Neural cell (in vitro differentiated cells): ENCODE results near the gene SLIT3.

Source experiments
- EP300 ChIP-seq: fragments of 450-650 bp; conservative IDR thresholded peaks from 2 replicates; pipeline ENCODE4 v1.6.1; 2014; ENCODE audit warnings: antibody characterized with exemption, mild to moderate bottlenecking, moderate library complexity; ENCODE audit not compliant: poor library complexity, severe bottlenecking
- EZH2 ChIP-seq: fragments of 200-600, 300-800 bp; shearing (Covaris generic), sonication (generic); IDR thresholded peaks from 2 replicates; pipeline ENCODE4 v1.6.1; 2014; ENCODE audit warnings: antibody characterized with exemption, low read length, borderline replicate concordance, mild to moderate bottlenecking; ENCODE audit not compliant: insufficient read depth, poor library complexity, severe bottlenecking
- MXI1 ChIP-seq: fragments of 450-650 bp; conservative IDR thresholded peaks from 2 replicates; pipeline ENCODE4 v1.6.1; 2014; ENCODE audit warnings: antibody characterized with exemption, mild to moderate bottlenecking; ENCODE audit not compliant: poor library complexity, severe bottlenecking
- POLR2AphosphoS5 ChIP-seq: IDR thresholded peaks from 2 replicates; pipeline ENCODE4 v1.6.1; 2012
- RAD21 ChIP-seq: fragments of 450-650 bp; conservative IDR thresholded peaks from 2 replicates; pipeline ENCODE4 v1.6.1; 2014; ENCODE audit warnings: antibody characterized with exemption, mild to moderate bottlenecking, moderate library complexity
- SMC3 ChIP-seq: fragments of 450-650 bp; conservative IDR thresholded peaks from 2 replicates; pipeline ENCODE4 v1.6.1; 2014; ENCODE audit warnings: antibody characterized with exemption, mild to moderate bottlenecking, moderate library complexity; ENCODE audit not compliant: poor library complexity
- TAF1 ChIP-seq: IDR thresholded peaks from 2 replicates; pipeline ENCODE4 v1.6.1; 2012; ENCODE audit warnings: low read depth
- TF ChIP-seq, protein P1 (sequence below): fragments of 450-650 bp; IDR thresholded peaks from 2 replicates; pipeline ENCODE4 v1.5.1; 2014; ENCODE audit warnings: antibody characterized with exemption, mild to moderate bottlenecking, moderate library complexity; ENCODE audit not compliant: poor library complexity, severe bottlenecking
- TF ChIP-seq, protein P2 (sequence below): IDR thresholded peaks from 2 replicates; pipeline ENCODE4 v1.6.1; 2012; ENCODE audit warnings: borderline replicate concordance

DNA sequence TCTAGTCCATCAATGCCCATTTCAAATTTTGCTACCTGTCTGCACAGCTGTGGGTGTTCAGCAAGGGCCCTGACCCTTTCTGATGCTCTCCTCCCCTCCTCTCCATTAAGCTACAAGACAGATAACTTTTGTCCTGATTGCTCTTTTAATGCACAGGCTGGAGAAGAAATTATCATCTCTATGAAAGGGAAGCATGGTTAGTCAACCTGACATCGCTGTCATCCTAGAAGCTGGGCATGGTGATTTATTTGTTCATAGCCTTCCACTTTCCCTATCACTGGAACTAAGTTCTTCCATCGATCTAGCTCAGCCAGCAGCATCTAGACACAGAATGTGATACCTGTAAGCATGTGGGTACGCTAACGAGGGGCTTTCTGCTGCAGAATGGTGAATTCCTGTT lies 50.1 kb downstream of the SLIT3 start:
- TF ChIP-seq, protein P1, sequence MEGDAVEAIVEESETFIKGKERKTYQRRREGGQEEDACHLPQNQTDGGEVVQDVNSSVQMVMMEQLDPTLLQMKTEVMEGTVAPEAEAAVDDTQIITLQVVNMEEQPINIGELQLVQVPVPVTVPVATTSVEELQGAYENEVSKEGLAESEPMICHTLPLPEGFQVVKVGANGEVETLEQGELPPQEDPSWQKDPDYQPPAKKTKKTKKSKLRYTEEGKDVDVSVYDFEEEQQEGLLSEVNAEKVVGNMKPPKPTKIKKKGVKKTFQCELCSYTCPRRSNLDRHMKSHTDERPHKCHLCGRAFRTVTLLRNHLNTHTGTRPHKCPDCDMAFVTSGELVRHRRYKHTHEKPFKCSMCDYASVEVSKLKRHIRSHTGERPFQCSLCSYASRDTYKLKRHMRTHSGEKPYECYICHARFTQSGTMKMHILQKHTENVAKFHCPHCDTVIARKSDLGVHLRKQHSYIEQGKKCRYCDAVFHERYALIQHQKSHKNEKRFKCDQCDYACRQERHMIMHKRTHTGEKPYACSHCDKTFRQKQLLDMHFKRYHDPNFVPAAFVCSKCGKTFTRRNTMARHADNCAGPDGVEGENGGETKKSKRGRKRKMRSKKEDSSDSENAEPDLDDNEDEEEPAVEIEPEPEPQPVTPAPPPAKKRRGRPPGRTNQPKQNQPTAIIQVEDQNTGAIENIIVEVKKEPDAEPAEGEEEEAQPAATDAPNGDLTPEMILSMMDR: no peak
- TF ChIP-seq, protein P2, sequence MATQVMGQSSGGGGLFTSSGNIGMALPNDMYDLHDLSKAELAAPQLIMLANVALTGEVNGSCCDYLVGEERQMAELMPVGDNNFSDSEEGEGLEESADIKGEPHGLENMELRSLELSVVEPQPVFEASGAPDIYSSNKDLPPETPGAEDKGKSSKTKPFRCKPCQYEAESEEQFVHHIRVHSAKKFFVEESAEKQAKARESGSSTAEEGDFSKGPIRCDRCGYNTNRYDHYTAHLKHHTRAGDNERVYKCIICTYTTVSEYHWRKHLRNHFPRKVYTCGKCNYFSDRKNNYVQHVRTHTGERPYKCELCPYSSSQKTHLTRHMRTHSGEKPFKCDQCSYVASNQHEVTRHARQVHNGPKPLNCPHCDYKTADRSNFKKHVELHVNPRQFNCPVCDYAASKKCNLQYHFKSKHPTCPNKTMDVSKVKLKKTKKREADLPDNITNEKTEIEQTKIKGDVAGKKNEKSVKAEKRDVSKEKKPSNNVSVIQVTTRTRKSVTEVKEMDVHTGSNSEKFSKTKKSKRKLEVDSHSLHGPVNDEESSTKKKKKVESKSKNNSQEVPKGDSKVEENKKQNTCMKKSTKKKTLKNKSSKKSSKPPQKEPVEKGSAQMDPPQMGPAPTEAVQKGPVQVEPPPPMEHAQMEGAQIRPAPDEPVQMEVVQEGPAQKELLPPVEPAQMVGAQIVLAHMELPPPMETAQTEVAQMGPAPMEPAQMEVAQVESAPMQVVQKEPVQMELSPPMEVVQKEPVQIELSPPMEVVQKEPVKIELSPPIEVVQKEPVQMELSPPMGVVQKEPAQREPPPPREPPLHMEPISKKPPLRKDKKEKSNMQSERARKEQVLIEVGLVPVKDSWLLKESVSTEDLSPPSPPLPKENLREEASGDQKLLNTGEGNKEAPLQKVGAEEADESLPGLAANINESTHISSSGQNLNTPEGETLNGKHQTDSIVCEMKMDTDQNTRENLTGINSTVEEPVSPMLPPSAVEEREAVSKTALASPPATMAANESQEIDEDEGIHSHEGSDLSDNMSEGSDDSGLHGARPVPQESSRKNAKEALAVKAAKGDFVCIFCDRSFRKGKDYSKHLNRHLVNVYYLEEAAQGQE: no peak
- TF ChIP-seq MXI1 (no peak), RAD21 (no peak), EZH2 (no peak), POLR2AphosphoS5 (no peak), TAF1 (no peak), EP300 (no peak), SMC3 (no peak)
